ENCODE measurements around the gene OR10H3.

- TF ChIP-seq EZH2phosphoT487 (IDR thresholded peaks at IDR 0.05; ENCODE audit: insufficient read depth, low read depth) (no peak), EZH2 (IDR thresholded peaks at IDR 0.05; ENCODE audit: insufficient read depth, poor library complexity, severe bottlenecking) (no peak)
Measured at GRCh38 chr19:15702534-15702930, 35.3 kb upstream of the OR10H3 start.
